H9 (cell line): ENCODE results near the gene SLC39A8. TPM values are rescaled to one million over a fixed set of nuclear protein-coding genes. Genes with fewer than 3 reads are reported as not detected.

ENCODE experiments used
- DNase-seq: peaks from one replicate; pipeline ENCODE4 v3.0.0-alpha.2; 2017
- H2AFZ ChIP-seq: one replicate; pipeline ENCODE4 v1.6.1; 2013; ENCODE audit warnings: mild to moderate bottlenecking, low read length, control low read depth, moderate library complexity
- H2AK5ac ChIP-seq: 2 replicates; pipeline ENCODE4 v1.6.1; 2013; ENCODE audit warnings: low read length, control low read depth, mixed read lengths; ENCODE audit not compliant: insufficient read length
- H2BK120ac ChIP-seq: one replicate; pipeline ENCODE4 v1.6.1; 2013; ENCODE audit warnings: low read depth, mild to moderate bottlenecking, low read length, control low read depth, inconsistent platforms; ENCODE audit not compliant: poor library complexity, severe bottlenecking
- H2BK12ac ChIP-seq: 2 replicates; pipeline ENCODE4 v1.6.1; 2013; ENCODE audit warnings: low read length, control low read depth, mixed read lengths, low read depth; ENCODE audit not compliant: insufficient read length
- H2BK15ac ChIP-seq: 2 replicates; pipeline ENCODE4 v1.6.1; 2013; ENCODE audit warnings: low read depth, low read length, control low read depth
- H2BK20ac ChIP-seq: one replicate; pipeline ENCODE4 v1.6.1; 2013; ENCODE audit warnings: low read depth, mild to moderate bottlenecking, low read length, control low read depth, inconsistent platforms; ENCODE audit not compliant: poor library complexity, severe bottlenecking
- H2BK5ac ChIP-seq: 2 replicates; pipeline ENCODE4 v1.6.1; 2013; ENCODE audit warnings: low read length, control low read depth, mixed read lengths; ENCODE audit not compliant: insufficient read length
- H3K14ac ChIP-seq: 2 replicates; pipeline ENCODE4 v1.6.1; 2013; ENCODE audit warnings: low read length, control low read depth; ENCODE audit not compliant: insufficient read depth
- H3K18ac ChIP-seq: 2 replicates; pipeline ENCODE4 v1.6.1; 2013; ENCODE audit warnings: low read depth, mild to moderate bottlenecking, mixed read lengths, low read length, control low read depth; ENCODE audit not compliant: insufficient read length
- H3K23ac ChIP-seq: 2 replicates; pipeline ENCODE4 v1.6.1; 2013; ENCODE audit warnings: low read length, control low read depth, mixed read lengths, low read depth; ENCODE audit not compliant: insufficient read length
- H3K23me2 ChIP-seq: 2 replicates; pipeline ENCODE4 v1.6.1; 2013; ENCODE audit warnings: low read depth, mild to moderate bottlenecking, mixed read lengths, low read length, control low read depth; ENCODE audit not compliant: insufficient read length, poor library complexity, severe bottlenecking
- H3K27ac ChIP-seq: 2 replicates; pipeline ENCODE4 v1.5.1; 2013; ENCODE audit warnings: low read length, control low read depth, mixed read lengths, low read depth; ENCODE audit not compliant: insufficient read length
- H3K27me3 ChIP-seq: 2 replicates; pipeline ENCODE4 v1.6.1; 2013; ENCODE audit warnings: low read length, control low read depth, inconsistent platforms; ENCODE audit not compliant: insufficient read depth
- H3K4ac ChIP-seq: 2 replicates; pipeline ENCODE4 v1.6.1; 2013; ENCODE audit warnings: low read depth, mild to moderate bottlenecking, control low read depth, inconsistent platforms, low read length, moderate library complexity
- H3K4me1 ChIP-seq: 2 replicates; pipeline ENCODE4 v1.6.1; 2013; ENCODE audit warnings: low read length, control low read depth, inconsistent platforms; ENCODE audit not compliant: insufficient read depth
- H3K4me2 ChIP-seq: 2 replicates; pipeline ENCODE4 v1.6.1; 2013; ENCODE audit warnings: low read length, control low read depth, mixed read lengths; ENCODE audit not compliant: insufficient read length, insufficient read depth
- H3K56ac ChIP-seq: 2 replicates; pipeline ENCODE4 v1.6.1; 2013; ENCODE audit warnings: low read depth, mild to moderate bottlenecking, mixed read lengths, low read length, control low read depth; ENCODE audit not compliant: insufficient read length
- H3K79me1 ChIP-seq: 2 replicates; pipeline ENCODE4 v1.6.1; 2013; ENCODE audit warnings: low read depth, mild to moderate bottlenecking, moderate library complexity, low read length, control low read depth, inconsistent platforms; ENCODE audit not compliant: insufficient read depth, poor library complexity, severe bottlenecking
- H3K79me2 ChIP-seq: 2 replicates; pipeline ENCODE4 v1.6.1; 2013; ENCODE audit warnings: low read length, control low read depth, inconsistent platforms; ENCODE audit not compliant: insufficient read depth
- H3K9ac ChIP-seq: 2 replicates; pipeline ENCODE4 v1.6.1; 2013; ENCODE audit warnings: low read length, control low read depth, mixed read lengths; ENCODE audit not compliant: insufficient read length; ENCODE audit errors: extremely low read depth
- H3K9me3 ChIP-seq: one replicate; pipeline ENCODE4 v1.6.1; 2013; ENCODE audit warnings: low read depth, low read length, inconsistent platforms; ENCODE audit not compliant: control insufficient read depth
- H3T11ph ChIP-seq: one replicate; pipeline ENCODE4 v1.6.1; 2013; ENCODE audit warnings: mild to moderate bottlenecking, low read length, control low read depth, inconsistent platforms
- H4K20me1 ChIP-seq: one replicate; pipeline ENCODE4 v1.6.1; 2013; ENCODE audit not compliant: control insufficient read depth, insufficient read length, insufficient read depth
- H4K5ac ChIP-seq: 2 replicates; pipeline ENCODE4 v1.6.1; 2013; ENCODE audit warnings: low read depth, mild to moderate bottlenecking, mixed read lengths, low read length, control low read depth; ENCODE audit not compliant: insufficient read length
- H4K8ac ChIP-seq: replicated peaks from 2 replicates; pipeline ENCODE4 v1.6.1; 2013; ENCODE audit warnings: low read length, control low read depth, mixed read lengths, low read depth; ENCODE audit not compliant: insufficient read length
- H4K91ac ChIP-seq: 2 replicates; pipeline ENCODE4 v1.6.1; 2013; ENCODE audit warnings: low read depth, mild to moderate bottlenecking, moderate library complexity, mixed read lengths, low read length, control low read depth; ENCODE audit not compliant: insufficient read length
- H3K27ac Mint-ChIP-seq, 3 experiments: 2 replicates in 2 of 3; 3 replicates in 1 of 3; pipeline ENCODE4 v1.8.0; 2020 to 2021; ENCODE audit warnings: mixed read lengths in 3 of 3, mild to moderate bottlenecking in 1 of 3, moderate library complexity in 1 of 3
- H3K27me3 Mint-ChIP-seq: 2 replicates; pipeline ENCODE4 v1.8.0; 2021; ENCODE audit warnings: low read depth, mild to moderate bottlenecking, moderate library complexity, mixed read lengths
- H3K36me3 Mint-ChIP-seq, 3 experiments: 2 replicates in 2 of 3; 3 replicates in 1 of 3; pipeline ENCODE4 v1.8.0; 2020 to 2021; ENCODE audit warnings: low read depth in 3 of 3, mixed read lengths in 3 of 3; ENCODE audit not compliant: insufficient read depth in 1 of 3
- H3K4me1 Mint-ChIP-seq, 2 experiments: 2 replicates each; pipeline ENCODE4 v1.8.0; 2020; ENCODE audit warnings: mixed read lengths in 2 of 2
- H3K4me3 Mint-ChIP-seq, 2 experiments: 2 replicates in 1 of 2; 3 replicates in 1 of 2; pipeline ENCODE4 v1.8.0; 2020 to 2021; ENCODE audit warnings: mild to moderate bottlenecking in 2 of 2, mixed read lengths in 2 of 2, moderate library complexity in 1 of 2
- H3K9me3 Mint-ChIP-seq, 2 experiments: 2 replicates in 1 of 2; 3 replicates in 1 of 2; pipeline ENCODE4 v1.8.0; 2020; ENCODE audit warnings: mild to moderate bottlenecking in 2 of 2, mixed read lengths in 2 of 2, moderate library complexity in 1 of 2
- WGBS: extraction: QIAGEN DNeasy Blood & Tissue Kit; methylation state at CpG from one replicate; pipeline ENCODE4 v1.1.7; 2013; ENCODE audit warnings: missing lambda C conversion rate, low lambda C conversion rate, mixed read lengths; ENCODE audit not compliant: insufficient read length; ENCODE audit errors: extremely low coverage; 5-methylcytosine and 5-hydroxymethylcytosine counted together
- total RNA-seq: library from RNA; stranded (reverse); gene quantifications from 2 replicates; pipeline ENCODE4 v1.2.1, GENCODE V29; 2021
- TF ChIP-seq, protein P1 (sequence below): fragments of 200-600 bp; sonication (generic); conservative IDR thresholded peaks from 3 replicates; pipeline ENCODE4 v1.8.0; 2021; ENCODE audit warnings: antibody characterized with exemption, mild to moderate bottlenecking

SLC39A8 gene
- total RNA-seq, 1 experiment from 2014 or later = 11.0 TPM

- no peak for DNase-seq
- Histone ChIP-seq H3K4me2 (no peak overlapping the region), H2BK120ac (no peak overlapping the region), H2BK20ac (no peak overlapping the region), H3K23me2 (no peaks in the 10 kb centered on the region), H2BK12ac (no peak overlapping the region), H3K56ac (no peak overlapping the region), H2BK5ac (no peak overlapping the region), H3K79me2 (no peaks in the 10 kb centered on the region), H3K27me3 (no peaks in the 10 kb centered on the region), H4K91ac (no peak overlapping the region), H2AK5ac (no peak overlapping the region), H3K23ac (no peak overlapping the region), H4K5ac (no peak overlapping the region), H4K8ac (no peak overlapping the region), H3K14ac (no peak overlapping the region), H4K20me1 (no peaks in the 10 kb centered on the region), H2BK15ac (no peak overlapping the region), H3K18ac (no peak overlapping the region), H3K27ac (no peak overlapping the region), H3K4me1 (no peaks in the 10 kb centered on the region; the same call in 1 of the 2 replicates), H3K4ac (no peak overlapping the region), H2AFZ (no peak overlapping the region), H3T11ph (no peak overlapping the region), H3K9ac (no peak overlapping the region), H3K9me3 (no peaks in the 10 kb centered on the region), H3K79me1 (no peaks in the 10 kb centered on the region)
- no peak overlapping the region for H3K27ac Mint-ChIP-seq
- H3K4me1 Mint-ChIP-seq = peaks cover 0 to 7% of the 10 kb centered on the region in 2 experiments; a peak in 2 of 4 replicates
- H3K4me3 Mint-ChIP-seq = no peak overlapping the region
- H3K36me3 Mint-ChIP-seq = no peaks in the 10 kb centered on the region; a peak in 1 of 7 replicates
- 0 out of 5 replicates have a peak, but pooled peaks cover 0 to under 1% of the 10 kb centered on the region in 2 experiments for H3K9me3 Mint-ChIP-seq
- no peaks in the 10 kb centered on the region for H3K27me3 Mint-ChIP-seq
- TF ChIP-seq, protein P1, sequence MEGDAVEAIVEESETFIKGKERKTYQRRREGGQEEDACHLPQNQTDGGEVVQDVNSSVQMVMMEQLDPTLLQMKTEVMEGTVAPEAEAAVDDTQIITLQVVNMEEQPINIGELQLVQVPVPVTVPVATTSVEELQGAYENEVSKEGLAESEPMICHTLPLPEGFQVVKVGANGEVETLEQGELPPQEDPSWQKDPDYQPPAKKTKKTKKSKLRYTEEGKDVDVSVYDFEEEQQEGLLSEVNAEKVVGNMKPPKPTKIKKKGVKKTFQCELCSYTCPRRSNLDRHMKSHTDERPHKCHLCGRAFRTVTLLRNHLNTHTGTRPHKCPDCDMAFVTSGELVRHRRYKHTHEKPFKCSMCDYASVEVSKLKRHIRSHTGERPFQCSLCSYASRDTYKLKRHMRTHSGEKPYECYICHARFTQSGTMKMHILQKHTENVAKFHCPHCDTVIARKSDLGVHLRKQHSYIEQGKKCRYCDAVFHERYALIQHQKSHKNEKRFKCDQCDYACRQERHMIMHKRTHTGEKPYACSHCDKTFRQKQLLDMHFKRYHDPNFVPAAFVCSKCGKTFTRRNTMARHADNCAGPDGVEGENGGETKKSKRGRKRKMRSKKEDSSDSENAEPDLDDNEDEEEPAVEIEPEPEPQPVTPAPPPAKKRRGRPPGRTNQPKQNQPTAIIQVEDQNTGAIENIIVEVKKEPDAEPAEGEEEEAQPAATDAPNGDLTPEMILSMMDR = no peak
- WGBS = no CpG with 5 or more reads among the region's 2 CpGs
Measured at GRCh38 chr4:102311912-102312311, 33.4 kb downstream of the SLC39A8 start.
